ENCODE data around the gene PXMP4.

The PXMP4 gene

GRCh38 chr20:33667245-33667675 is 52.9 kb downstream of the PXMP4 start:
- no peaks in the 10 kb centered on the region for H4K20me1 ChIP-seq (ENCODE audit: control insufficient read depth, insufficient read depth, low read depth, low read length)
- peak overlapping the region; percentile 97 for H3K4me2 ChIP-seq (ENCODE audit: low read length)
- peak overlapping the region; percentile 62 for H3K27ac ChIP-seq (ENCODE audit: low read depth, low read length)
- H3K4me1 ChIP-seq (ENCODE audit: control insufficient read depth, low read length) = peaks cover 56% of the 10 kb centered on the region
- TF ChIP-seq EZH2phosphoT487 (IDR thresholded peaks at IDR 0.05; ENCODE audit: borderline replicate concordance, low read length) = no peak
- no peak for TF ChIP-seq CTCF (IDR thresholded peaks at IDR 0.05; ENCODE audit: low read depth, low read length, poor library complexity, severe bottlenecking)
- H3K27me3 ChIP-seq (ENCODE audit: control insufficient read depth, low read length) = no peaks in the 10 kb centered on the region
- H3F3A ChIP-seq (ENCODE audit: control insufficient read depth, insufficient read depth) = peaks cover 11% of the 10 kb centered on the region
- peaks cover 18% of the 10 kb centered on the region for H3K36me3 ChIP-seq (ENCODE audit: control insufficient read depth, low read length)
- H3K79me2 ChIP-seq (ENCODE audit: control insufficient read depth, low read length) = peaks cover 18% of the 10 kb centered on the region
- H3K9me3 ChIP-seq (ENCODE audit: control insufficient read depth, insufficient read depth, low read length) = no peaks in the 10 kb centered on the region
- H3K4me3 ChIP-seq (ENCODE audit: low read length) = peak overlapping the region; percentile 91
- H3K9me2 ChIP-seq (replicated peaks; ENCODE audit: control insufficient read depth, low read length) = no peaks in the 10 kb centered on the region

- H3K4me3 ChIP-seq (ENCODE audit: low read length) = peak within 1 kb of the TSS; percentile 91
- no peaks in the 10 kb centered on the region for H3K27me3 ChIP-seq (ENCODE audit: control insufficient read depth, low read length)
- peak within 1 kb of the TSS; percentile 62 for H3K27ac ChIP-seq (ENCODE audit: low read depth, low read length)
- no peaks in the 10 kb centered on the region for H3K9me3 ChIP-seq (ENCODE audit: control insufficient read depth, insufficient read depth, low read length)
- TF ChIP-seq CTCF (IDR thresholded peaks at IDR 0.05; ENCODE audit: low read depth, low read length, poor library complexity, severe bottlenecking) = no peak
- peaks cover 56% of the 10 kb centered on the region for H3K4me1 ChIP-seq (ENCODE audit: control insufficient read depth, low read length)
- peaks cover 11% of the 10 kb centered on the region for H3F3A ChIP-seq (ENCODE audit: control insufficient read depth, insufficient read depth)
- peaks cover 14% of the 10 kb centered on the region for H3K36me3 ChIP-seq (ENCODE audit: control insufficient read depth, low read length)
- no peaks in the 10 kb centered on the region for H3K9me2 ChIP-seq (replicated peaks; ENCODE audit: control insufficient read depth, low read length)
- peak within 1 kb of the TSS; percentile 97 for H3K4me2 ChIP-seq (ENCODE audit: low read length)
- no peaks in the 10 kb centered on the region for H4K20me1 ChIP-seq (ENCODE audit: control insufficient read depth, insufficient read depth, low read depth, low read length)
- peaks cover 18% of the 10 kb centered on the region for H3K79me2 ChIP-seq (ENCODE audit: control insufficient read depth, low read length)
Observed at GRCh38 chr20:33666293-33667244, 53.5 kb downstream of the PXMP4 start, which contains the start of gene ACTL10. ACTL10 (plus strand) TSS chr20:33666943; CDS start chr20:33667498, 555 bp downstream.

- peaks cover 10% of the 10 kb centered on the region for H3F3A ChIP-seq (ENCODE audit: control insufficient read depth, insufficient read depth)
- H3K4me2 ChIP-seq (ENCODE audit: low read length) = peak overlapping the region; percentile 94
- H3K9me3 ChIP-seq (ENCODE audit: control insufficient read depth, insufficient read depth, low read length) = no peaks in the 10 kb centered on the region
- H3K27ac ChIP-seq (ENCODE audit: low read depth, low read length) = no peak overlapping the region
- TF ChIP-seq CTCF (IDR thresholded peaks at IDR 0.05; ENCODE audit: low read depth, low read length, poor library complexity, severe bottlenecking) = no peak
- TF ChIP-seq EZH2phosphoT487 (IDR thresholded peaks at IDR 0.05; ENCODE audit: borderline replicate concordance, low read length) = no peak
- H3K36me3 ChIP-seq (ENCODE audit: control insufficient read depth, low read length) = peaks cover 14% of the 10 kb centered on the region
- H3K9me2 ChIP-seq (replicated peaks; ENCODE audit: control insufficient read depth, low read length) = no peaks in the 10 kb centered on the region
- H3K79me2 ChIP-seq (ENCODE audit: control insufficient read depth, low read length) = peaks cover 18% of the 10 kb centered on the region
- H3K4me1 ChIP-seq (ENCODE audit: control insufficient read depth, low read length) = peaks cover 55% of the 10 kb centered on the region
- H4K20me1 ChIP-seq (ENCODE audit: control insufficient read depth, insufficient read depth, low read depth, low read length) = no peaks in the 10 kb centered on the region
- H3K27me3 ChIP-seq (ENCODE audit: control insufficient read depth, low read length) = no peaks in the 10 kb centered on the region
- H3K4me3 ChIP-seq (ENCODE audit: low read length) = no peak overlapping the region
Observed at GRCh38 chr20:33664762-33665144, 55.4 kb downstream of the PXMP4 start.
